H1 (cell line): ENCODE results near the gene TMEM115. TPM values are rescaled to one million over a fixed set of nuclear protein-coding genes. Genes with fewer than 3 reads are reported as not detected.

Experiments
- BACH1 ChIP-seq: IDR thresholded peaks from 2 replicates; pipeline ENCODE4 v1.6.1; 2012; ENCODE audit warnings: low read length, improper control_type of control experiment
- CHD7 ChIP-seq: fragments of 300-600 bp; sonication (generic); IDR thresholded peaks from 2 replicates; pipeline ENCODE4 v1.7.1; 2012; ENCODE audit warnings: low read length, moderate library complexity, mild to moderate bottlenecking, inconsistent platforms; ENCODE audit not compliant: insufficient replicate concordance
- polyA plus RNA-seq, 7 experiments: library from polyadenylated mRNA; depleted of rRNA in 3 of 7; stranded (reverse) in 5 of 7; unstranded in 2 of 7; fragments of >200 nt in 5 of 7; fragments of 200-250 nt in 2 of 7; gene quantifications; 1 replicate in 5 of 7; 2 replicates in 1 of 7; 4 replicates in 1 of 7; pipeline versions ENCODE4 v1.2.1 to v1.2.3, GENCODE V29; 2011 to 2013; ENCODE audit warnings: missing spikeins in 2 of 7, mixed read lengths in 2 of 7
- total RNA-seq: library from RNA; stranded (reverse); fragmentation: NEBNext Ultra II Directional; extraction: Animal tissue kit (Norgen Biotek cat#: 25700); gene quantifications from 2 replicates; pipeline ENCODE4 v1.2.1, GENCODE V29; 2021

Gene TMEM115
- total and polyA plus RNA-seq, 2 of the 8 experiments (the other 6 are each of a cell fraction or from before 2014, with no cell fraction given), result 25.4 to 32.4 TPM

- TF ChIP-seq CHD7 (no peak), BACH1 (no peak)
- TF ChIP-seq, all 59 proteins: peak for 3
Measured at GRCh38 chr3:50322386-50323091, 36.8 kb downstream of the TMEM115 start, which contains the start of gene HYAL2 (continued).
